ENCODE results near the gene C1orf50.

GRCh38 chr1:42756956-42757891 lies 9.8 kb upstream of the C1orf50 start:
- TF ChIP-seq TOX (CRISPR knock-in tag; IDR thresholded peaks at IDR 0.05; ENCODE audit: borderline replicate concordance): no peak
- TF ChIP-seq PPARA (CRISPR knock-in tag; IDR thresholded peaks at IDR 0.05; ENCODE audit: borderline replicate concordance): no peak
- TF ChIP-seq, protein P1, sequence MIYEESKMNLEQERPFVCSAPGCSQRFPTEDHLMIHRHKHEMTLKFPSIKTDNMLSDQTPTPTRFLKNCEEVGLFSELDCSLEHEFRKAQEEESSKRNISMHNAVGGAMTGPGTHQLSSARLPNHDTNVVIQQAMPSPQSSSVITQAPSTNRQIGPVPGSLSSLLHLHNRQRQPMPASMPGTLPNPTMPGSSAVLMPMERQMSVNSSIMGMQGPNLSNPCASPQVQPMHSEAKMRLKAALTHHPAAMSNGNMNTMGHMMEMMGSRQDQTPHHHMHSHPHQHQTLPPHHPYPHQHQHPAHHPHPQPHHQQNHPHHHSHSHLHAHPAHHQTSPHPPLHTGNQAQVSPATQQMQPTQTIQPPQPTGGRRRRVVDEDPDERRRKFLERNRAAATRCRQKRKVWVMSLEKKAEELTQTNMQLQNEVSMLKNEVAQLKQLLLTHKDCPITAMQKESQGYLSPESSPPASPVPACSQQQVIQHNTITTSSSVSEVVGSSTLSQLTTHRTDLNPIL (CRISPR knock-in tag; IDR thresholded peaks at IDR 0.05; ENCODE audit: low read depth): no peak
- TF ChIP-seq, protein P2, sequence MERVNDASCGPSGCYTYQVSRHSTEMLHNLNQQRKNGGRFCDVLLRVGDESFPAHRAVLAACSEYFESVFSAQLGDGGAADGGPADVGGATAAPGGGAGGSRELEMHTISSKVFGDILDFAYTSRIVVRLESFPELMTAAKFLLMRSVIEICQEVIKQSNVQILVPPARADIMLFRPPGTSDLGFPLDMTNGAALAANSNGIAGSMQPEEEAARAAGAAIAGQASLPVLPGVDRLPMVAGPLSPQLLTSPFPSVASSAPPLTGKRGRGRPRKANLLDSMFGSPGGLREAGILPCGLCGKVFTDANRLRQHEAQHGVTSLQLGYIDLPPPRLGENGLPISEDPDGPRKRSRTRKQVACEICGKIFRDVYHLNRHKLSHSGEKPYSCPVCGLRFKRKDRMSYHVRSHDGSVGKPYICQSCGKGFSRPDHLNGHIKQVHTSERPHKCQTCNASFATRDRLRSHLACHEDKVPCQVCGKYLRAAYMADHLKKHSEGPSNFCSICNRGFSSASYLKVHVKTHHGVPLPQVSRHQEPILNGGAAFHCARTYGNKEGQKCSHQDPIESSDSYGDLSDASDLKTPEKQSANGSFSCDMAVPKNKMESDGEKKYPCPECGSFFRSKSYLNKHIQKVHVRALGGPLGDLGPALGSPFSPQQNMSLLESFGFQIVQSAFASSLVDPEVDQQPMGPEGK (CRISPR knock-in tag; IDR thresholded peaks at IDR 0.05; ENCODE audit: borderline replicate concordance): no peak
- TF ChIP-seq ARNTL (CRISPR knock-in tag; IDR thresholded peaks at IDR 0.05; ENCODE audit: borderline replicate concordance, low read depth): no peak
- TF ChIP-seq BACH2 (CRISPR knock-in tag; IDR thresholded peaks at IDR 0.05; ENCODE audit: borderline replicate concordance): no peak
- no peak for TF ChIP-seq TCF4 (CRISPR knock-in tag; IDR thresholded peaks at IDR 0.05; ENCODE audit: borderline replicate concordance)
- TF ChIP-seq ZFP30 (CRISPR knock-in tag; IDR thresholded peaks at IDR 0.05): no peak
- no peak for TF ChIP-seq ZFP3 (CRISPR knock-in tag; IDR thresholded peaks at IDR 0.05)
- TF ChIP-seq, protein P3, sequence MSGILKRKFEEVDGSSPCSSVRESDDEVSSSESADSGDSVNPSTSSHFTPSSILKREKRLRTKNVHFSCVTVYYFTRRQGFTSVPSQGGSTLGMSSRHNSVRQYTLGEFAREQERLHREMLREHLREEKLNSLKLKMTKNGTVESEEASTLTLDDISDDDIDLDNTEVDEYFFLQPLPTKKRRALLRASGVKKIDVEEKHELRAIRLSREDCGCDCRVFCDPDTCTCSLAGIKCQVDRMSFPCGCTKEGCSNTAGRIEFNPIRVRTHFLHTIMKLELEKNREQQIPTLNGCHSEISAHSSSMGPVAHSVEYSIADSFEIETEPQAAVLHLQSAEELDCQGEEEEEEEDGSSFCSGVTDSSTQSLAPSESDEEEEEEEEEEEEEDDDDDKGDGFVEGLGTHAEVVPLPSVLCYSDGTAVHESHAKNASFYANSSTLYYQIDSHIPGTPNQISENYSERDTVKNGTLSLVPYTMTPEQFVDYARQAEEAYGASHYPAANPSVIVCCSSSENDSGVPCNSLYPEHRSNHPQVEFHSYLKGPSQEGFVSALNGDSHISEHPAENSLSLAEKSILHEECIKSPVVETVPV (CRISPR knock-in tag; IDR thresholded peaks at IDR 0.05): no peak
- TF ChIP-seq SNAI2 (CRISPR knock-in tag; IDR thresholded peaks at IDR 0.05): no peak
- no peak for TF ChIP-seq ZNF70 (CRISPR knock-in tag; IDR thresholded peaks at IDR 0.05)
